Measurements from ENCODE around the gene LAMTOR2. TPM values are rescaled to one million over a fixed set of nuclear protein-coding genes. Genes with fewer than 3 reads are reported as not detected.

The LAMTOR2 gene
- polyA plus RNA-seq (2012; ENCODE audit: missing spikeins), result 69.0 TPM

DNA sequence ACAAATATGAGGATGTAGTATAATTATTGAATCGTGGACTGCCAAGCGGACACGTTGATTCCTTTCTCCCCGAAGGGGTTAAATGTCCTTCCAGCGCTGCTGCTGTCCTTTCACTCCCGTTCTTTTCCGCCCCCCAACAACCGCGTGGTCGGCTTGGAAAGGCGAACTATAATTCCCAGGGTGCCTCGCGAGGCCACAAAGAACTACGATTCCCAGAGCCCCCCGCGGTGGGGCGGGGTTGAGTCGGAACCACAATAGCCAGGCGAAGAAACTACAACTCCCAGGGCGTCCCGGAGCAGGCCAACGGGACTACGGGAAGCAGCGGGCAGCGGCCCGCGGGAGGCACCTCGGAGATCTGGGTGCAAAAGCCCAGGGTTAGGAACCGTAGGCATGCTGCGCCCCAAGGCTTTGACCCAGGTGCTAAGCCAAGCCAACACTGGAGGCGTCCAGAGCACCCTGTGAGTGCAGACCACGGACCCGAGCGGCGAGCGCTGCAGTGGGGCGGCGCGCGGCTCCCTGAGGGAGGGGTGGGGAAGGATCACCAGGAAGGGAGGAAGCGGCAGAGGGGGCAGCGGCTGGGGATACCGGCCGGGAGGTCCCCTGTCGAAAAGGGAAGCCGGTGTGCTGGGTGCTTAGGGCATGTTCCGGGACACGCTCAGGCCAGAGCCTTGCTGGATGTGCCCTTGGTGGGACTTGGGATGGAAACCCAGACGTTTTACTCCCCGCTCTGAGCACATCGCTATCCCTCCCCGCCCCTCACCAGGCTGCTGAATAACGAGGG lies at the start of gene LAMTOR2:
Gene LAMTOR2, plus strand, starts transcription at position 283 of the 781 bp plus-strand sequence. Its CDS starts 108 bp downstream, at position 391.
- TF ChIP-seq POLR2AphosphoS5 (IDR thresholded peaks at IDR 0.05; ENCODE audit: low read depth, low read length) (peak; percentile 67; the same call in 1 of the 2 replicates), POLR2A (IDR thresholded peaks at IDR 0.05; ENCODE audit: low read depth, low read length) (peak; percentile 50; the same call in 1 of the 2 replicates), TAF1 (IDR thresholded peaks at IDR 0.05; ENCODE audit: borderline replicate concordance, low read depth, low read length) (no peak)
- FAIRE-seq, result peak; percentile 96
- peak; percentile 94 for DNase-seq (ENCODE audit: insufficient read length)

DNA sequence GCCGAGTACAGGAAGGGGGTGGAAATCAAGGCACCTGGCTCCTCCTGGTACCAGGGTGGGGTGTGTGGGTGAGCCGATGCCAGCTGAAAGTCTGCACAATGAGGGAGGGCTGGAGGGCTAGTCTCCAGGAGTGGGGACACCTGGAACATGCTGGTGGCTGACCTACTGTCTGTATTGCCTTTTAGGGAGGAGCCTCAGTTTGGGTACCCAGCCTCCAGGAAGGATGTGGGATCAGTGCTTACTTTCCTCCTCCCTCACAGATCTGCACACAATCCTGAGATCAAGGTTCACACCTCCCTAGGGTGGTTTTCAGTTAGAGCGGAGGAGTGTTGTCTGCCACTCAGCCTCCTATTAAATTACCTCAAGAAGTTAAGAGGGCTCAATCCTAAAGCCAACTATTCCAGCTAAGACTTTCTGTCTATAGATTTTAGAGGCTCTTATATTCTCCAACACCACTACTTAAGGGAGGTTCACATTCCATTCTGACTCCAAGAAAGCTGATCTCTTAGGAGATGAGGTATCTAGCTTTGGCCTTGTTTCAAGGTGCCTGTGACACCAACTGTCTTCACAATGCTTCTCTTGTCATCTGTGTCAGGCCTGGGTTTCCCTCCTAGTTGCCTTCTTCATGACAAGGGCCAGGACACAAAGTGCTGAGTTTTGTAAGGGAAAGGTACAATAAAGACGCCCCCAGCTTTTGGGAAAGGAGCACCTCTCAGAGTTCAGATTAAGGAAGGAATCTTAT lies 49.6 kb upstream of the LAMTOR2 start:
- DNase-seq (ENCODE audit: insufficient read length), result no peak
- no peak for TF ChIP-seq TAF1 (IDR thresholded peaks at IDR 0.05; ENCODE audit: borderline replicate concordance, low read depth, low read length)
- no peak for TF ChIP-seq POLR2A (IDR thresholded peaks at IDR 0.05; ENCODE audit: low read depth, low read length)
- no peak for TF ChIP-seq POLR2AphosphoS5 (IDR thresholded peaks at IDR 0.05; ENCODE audit: low read depth, low read length)
- FAIRE-seq, result no peak

DNA sequence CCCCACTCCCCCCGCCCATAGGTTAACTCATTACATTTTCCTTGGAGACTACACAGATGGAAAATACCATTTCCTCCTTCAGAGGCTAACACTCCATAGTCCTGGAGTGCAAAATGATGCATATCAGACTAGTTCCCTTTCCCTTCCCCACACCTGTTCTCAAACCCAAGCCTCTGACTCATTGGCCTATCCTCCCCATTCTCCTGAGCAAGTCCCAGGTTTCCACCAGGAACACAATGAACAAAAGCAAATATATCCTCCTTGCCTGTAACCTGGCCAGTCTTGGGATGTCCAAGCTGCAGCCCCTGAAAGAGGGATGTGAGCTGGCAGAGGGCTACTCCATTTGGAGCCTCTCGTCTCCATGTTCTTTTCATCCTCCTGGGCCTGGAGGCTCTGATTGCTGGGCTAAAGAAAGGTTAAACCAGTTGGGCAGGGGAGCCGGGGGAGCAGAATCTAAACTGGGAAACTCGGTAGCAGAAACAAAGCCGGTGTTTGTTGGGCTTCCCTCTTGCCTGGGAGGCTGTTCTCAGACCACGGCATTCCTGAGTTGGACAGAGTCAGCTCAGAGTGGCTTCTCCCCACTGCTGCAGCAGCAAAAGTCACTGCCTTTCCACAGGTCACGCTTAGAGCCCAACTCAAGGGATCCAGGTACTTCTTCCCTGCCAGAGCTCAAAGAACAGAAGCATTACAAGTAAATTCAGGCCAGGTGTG lies 47.8 kb upstream of the LAMTOR2 start:
- TF ChIP-seq POLR2AphosphoS5 (IDR thresholded peaks at IDR 0.05; ENCODE audit: low read depth, low read length) (0 out of 2 replicates have a peak, but pooled peaks have one; percentile 9), TAF1 (IDR thresholded peaks at IDR 0.05; ENCODE audit: borderline replicate concordance, low read depth, low read length) (no peak), POLR2A (IDR thresholded peaks at IDR 0.05; ENCODE audit: low read depth, low read length) (no peak)
- DNase-seq (ENCODE audit: insufficient read length), result no peak
- no peak for FAIRE-seq

DNA sequence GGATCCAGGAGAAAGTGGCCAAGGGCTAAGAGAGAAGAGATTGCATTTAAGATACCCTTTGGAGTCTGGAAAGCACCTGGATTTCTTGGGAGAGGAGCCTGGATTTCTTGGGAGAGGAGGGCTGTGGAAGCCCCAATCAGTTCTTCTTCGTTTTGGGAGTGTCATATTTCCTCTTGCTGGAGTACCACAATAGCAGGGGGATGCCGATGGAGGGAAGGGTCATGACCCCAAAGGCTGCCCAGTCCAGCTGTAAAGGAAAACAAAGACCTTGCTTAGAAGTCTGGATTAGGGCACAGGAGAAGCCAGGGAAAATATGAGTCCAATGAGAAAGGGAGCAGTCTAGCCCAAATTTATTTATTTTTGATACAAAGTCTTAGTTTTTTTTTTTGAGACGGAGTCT lies 45.2 kb upstream of the LAMTOR2 start:
- no peak for FAIRE-seq
- TF ChIP-seq TAF1 (IDR thresholded peaks at IDR 0.05; ENCODE audit: borderline replicate concordance, low read depth, low read length) (no peak), POLR2A (IDR thresholded peaks at IDR 0.05; ENCODE audit: low read depth, low read length) (no peak), POLR2AphosphoS5 (IDR thresholded peaks at IDR 0.05; ENCODE audit: low read depth, low read length) (no peak)
- DNase-seq (ENCODE audit: insufficient read length), result no peak

DNA sequence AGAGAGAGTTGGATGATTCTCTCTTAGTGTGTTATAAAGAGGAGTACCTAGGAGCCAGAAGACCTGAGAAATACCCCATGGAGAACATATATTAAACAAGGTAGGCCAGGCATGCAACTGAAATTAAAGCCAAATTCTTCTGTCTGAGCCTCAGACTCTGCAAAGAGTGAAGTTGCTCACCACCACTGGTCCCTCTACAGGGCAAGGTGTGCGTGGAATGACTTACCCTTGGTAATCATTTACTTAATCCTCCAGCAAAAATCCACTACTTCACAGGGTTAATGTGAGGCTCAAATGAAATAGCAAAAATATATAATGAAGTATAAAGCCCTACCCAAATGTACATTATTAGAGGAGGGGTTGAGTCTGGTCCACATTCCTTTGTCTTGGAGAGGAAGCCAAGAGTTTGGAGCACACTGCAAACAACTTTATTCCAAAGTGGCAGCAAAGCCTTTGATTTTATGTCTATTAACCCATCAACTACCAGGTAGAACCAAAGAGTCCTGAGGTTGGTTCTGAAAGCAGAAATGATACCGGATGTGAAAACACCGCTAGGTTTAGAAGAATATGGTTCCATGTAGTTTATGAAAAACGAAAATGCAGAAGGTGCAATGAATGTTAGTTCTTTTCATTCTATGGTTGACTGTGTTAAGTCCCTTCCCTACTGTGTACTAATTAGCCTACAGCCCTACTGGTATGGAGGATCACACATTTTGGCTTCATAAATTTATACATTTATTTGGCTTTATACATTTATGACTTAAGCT lies 42.3 kb upstream of the LAMTOR2 start:
- FAIRE-seq (peak; percentile 84), DNase-seq (ENCODE audit: insufficient read length) (peak; percentile 44)
- TF ChIP-seq POLR2AphosphoS5 (IDR thresholded peaks at IDR 0.05; ENCODE audit: low read depth, low read length) (no peak), TAF1 (IDR thresholded peaks at IDR 0.05; ENCODE audit: borderline replicate concordance, low read depth, low read length) (no peak), POLR2A (IDR thresholded peaks at IDR 0.05; ENCODE audit: low read depth, low read length) (no peak)

DNA sequence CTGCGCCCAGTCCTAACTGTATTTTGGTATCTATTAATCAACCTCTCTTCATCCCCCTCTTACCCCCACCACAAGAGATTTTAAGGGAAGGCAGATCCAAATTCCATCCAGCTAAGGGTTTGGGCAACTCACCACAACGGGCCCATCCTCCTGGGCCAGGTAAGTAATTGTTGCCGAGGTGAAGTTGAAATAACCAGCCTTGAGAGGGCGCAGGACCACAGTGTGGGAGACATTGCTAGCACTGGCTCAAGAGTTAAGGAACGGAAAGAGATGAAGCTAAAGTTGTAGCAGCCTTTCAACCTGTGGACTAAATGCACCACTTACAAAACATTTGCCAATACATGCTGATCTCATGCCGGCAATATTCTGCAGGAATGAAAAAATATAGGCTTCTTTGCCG lies 39.8 kb upstream of the LAMTOR2 start:
- no peak for FAIRE-seq
- TF ChIP-seq POLR2A (IDR thresholded peaks at IDR 0.05; ENCODE audit: low read depth, low read length) (no peak), TAF1 (IDR thresholded peaks at IDR 0.05; ENCODE audit: borderline replicate concordance, low read depth, low read length) (no peak), POLR2AphosphoS5 (IDR thresholded peaks at IDR 0.05; ENCODE audit: low read depth, low read length) (no peak)
- DNase-seq (ENCODE audit: insufficient read length), result no peak

DNA sequence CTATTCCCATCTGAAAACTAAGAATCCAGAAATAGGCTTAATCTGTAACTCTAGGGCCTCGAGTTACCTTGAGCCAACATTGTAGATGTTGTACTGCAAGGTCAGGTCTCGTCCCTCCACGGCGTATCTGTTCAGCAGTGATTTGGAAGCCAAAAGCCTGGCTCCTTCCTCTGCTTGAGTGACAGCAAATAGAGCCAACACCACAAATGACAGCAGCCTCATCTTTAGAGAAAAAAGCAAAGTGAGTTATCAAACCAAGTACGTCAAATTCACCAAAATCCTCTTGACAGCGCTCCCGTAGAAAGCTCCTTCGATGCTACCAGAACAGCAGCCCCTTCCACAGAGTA lies 34.7 kb upstream of the LAMTOR2 start:
- TF ChIP-seq TAF1 (IDR thresholded peaks at IDR 0.05; ENCODE audit: borderline replicate concordance, low read depth, low read length) (no peak), POLR2A (IDR thresholded peaks at IDR 0.05; ENCODE audit: low read depth, low read length) (no peak), POLR2AphosphoS5 (IDR thresholded peaks at IDR 0.05; ENCODE audit: low read depth, low read length) (no peak)
- FAIRE-seq (peak; percentile 57), DNase-seq (ENCODE audit: insufficient read length) (no peak)

DNA sequence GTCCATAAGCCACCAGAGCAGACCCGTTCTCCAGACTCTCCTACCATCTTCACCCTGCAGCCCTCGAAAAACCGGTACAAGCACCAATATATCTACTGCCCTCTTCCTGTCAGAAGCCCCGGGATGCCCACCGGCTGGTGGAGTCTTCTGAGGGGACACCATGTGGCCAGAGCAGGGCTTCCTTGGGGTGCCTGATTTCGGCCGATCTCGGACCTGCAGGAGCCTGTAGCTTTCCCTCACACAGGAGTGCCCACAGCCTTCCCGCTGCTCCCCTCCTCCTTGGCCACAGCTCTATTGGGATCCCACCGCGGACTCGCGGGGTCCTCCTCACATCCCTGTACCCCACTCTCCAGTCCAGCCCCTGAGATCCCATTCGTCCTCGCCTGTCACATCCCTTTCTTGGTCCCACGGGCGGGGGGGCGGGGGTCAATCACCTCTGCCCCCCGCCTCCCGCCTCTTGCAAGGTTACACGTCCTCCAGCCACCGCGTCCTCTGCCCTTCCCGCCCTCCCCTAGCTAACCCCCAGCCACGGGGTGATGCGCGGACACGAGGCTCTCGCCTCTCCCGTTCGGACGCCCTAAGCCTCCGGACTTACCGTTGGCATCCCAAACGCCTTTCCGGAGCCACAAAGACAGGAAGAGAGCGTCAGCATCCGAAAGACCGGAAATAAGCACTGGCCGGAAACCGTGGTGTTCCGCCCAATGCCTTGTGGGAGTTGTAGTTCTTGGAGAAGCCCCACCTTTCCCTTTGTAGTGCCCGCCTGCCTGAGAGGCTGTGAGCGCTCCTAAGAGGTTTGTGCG lies 34.1 kb upstream of the LAMTOR2 start, which contains the start of gene SSR2:
Gene SSR2, minus strand, starts transcription at position 659 of the 800 bp plus-strand sequence. CDS start 784 bp downstream, outside the sequence.
- FAIRE-seq, result peak; percentile 98
- DNase-seq (ENCODE audit: insufficient read length), result peak; percentile 91
- 0 out of 2 replicates have a peak, but pooled peaks have one; percentile 47 for TF ChIP-seq TAF1 (IDR thresholded peaks at IDR 0.05; ENCODE audit: borderline replicate concordance, low read depth, low read length)
- peak; percentile 88 for TF ChIP-seq POLR2AphosphoS5 (IDR thresholded peaks at IDR 0.05; ENCODE audit: low read depth, low read length)
- peak; percentile 88; the same call in 1 of the 2 replicates for TF ChIP-seq POLR2A (IDR thresholded peaks at IDR 0.05; ENCODE audit: low read depth, low read length)

DNA sequence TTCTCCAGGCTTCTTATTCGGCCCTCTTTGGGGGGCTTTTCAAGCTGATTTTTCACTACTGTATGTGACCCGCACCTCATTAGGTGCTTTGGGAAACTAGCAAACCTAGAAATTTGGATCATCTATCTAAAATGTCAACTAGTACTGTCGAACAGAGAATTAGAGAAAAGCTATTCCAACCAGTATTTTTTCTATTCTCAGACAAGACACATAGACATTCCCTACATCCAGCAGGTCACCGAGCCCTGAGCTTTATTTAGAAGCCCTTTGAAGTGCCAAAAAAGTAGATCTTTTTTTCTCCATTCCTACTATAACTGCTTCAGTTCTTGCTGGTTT lies 33.5 kb upstream of the LAMTOR2 start:
- FAIRE-seq (no peak), DNase-seq (ENCODE audit: insufficient read length) (no peak)

DNA sequence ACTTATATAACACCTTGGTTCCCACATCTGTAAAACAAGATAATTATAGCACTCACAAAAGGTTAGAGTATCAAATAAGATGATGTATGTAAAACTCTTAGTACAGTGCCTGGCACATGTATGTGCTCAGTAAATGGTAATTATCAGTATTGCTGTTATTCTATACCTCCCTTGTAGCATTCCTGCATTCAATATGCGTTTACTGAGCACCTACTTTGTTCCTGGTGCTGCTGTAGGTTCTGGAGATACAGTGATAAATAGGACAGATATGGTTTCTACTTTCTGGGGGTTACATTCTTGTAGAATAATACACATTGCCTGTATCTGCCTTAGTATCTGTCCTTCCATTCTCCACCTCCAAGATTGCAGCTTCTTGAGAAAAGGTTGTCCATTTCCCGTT lies 32.6 kb upstream of the LAMTOR2 start:
- DNase-seq (ENCODE audit: insufficient read length), result no peak
- TF ChIP-seq POLR2A (IDR thresholded peaks at IDR 0.05; ENCODE audit: low read depth, low read length), result no peak
- no peak for TF ChIP-seq TAF1 (IDR thresholded peaks at IDR 0.05; ENCODE audit: borderline replicate concordance, low read depth, low read length)
- TF ChIP-seq POLR2AphosphoS5 (IDR thresholded peaks at IDR 0.05; ENCODE audit: low read depth, low read length), result no peak
- no peak for FAIRE-seq

More for the DNA sequence above, 33.5 kb upstream of the LAMTOR2 start:
- TF ChIP-seq POLR2A (IDR thresholded peaks at IDR 0.05; ENCODE audit: low read depth, low read length) (no peak), TAF1 (IDR thresholded peaks at IDR 0.05; ENCODE audit: borderline replicate concordance, low read depth, low read length) (no peak), POLR2AphosphoS5 (IDR thresholded peaks at IDR 0.05; ENCODE audit: low read depth, low read length) (no peak)

Data from GM12892 (cell line).